ENCODE measurements around the gene SMC1A. TPM values are rescaled to one million over a fixed set of nuclear protein-coding genes. Genes with fewer than 3 reads are reported as not detected.

SMC1A gene
- total and polyA plus RNA-seq, 2 experiments from 2014 or later, result 48.3 to 59.5 TPM

GRCh38 chrX:53395605-53396298, 26.7 kb downstream of the SMC1A start:
- Histone ChIP-seq H3K36me3 (no peaks in the 10 kb centered on the region), H3K4me1 (ENCODE audit: low read depth) (no peaks in the 10 kb centered on the region), H3K9me3 (ENCODE audit: low read depth) (no peaks in the 10 kb centered on the region), H3K27ac (no peak overlapping the region), H3K27me3 (no peaks in the 10 kb centered on the region), H3K4me3 (no peak overlapping the region)
- DNase-seq (ENCODE audit: low read depth in 1 of 2, low spot score in 1 of 2), result no peak
- TF ChIP-seq, protein P1, sequence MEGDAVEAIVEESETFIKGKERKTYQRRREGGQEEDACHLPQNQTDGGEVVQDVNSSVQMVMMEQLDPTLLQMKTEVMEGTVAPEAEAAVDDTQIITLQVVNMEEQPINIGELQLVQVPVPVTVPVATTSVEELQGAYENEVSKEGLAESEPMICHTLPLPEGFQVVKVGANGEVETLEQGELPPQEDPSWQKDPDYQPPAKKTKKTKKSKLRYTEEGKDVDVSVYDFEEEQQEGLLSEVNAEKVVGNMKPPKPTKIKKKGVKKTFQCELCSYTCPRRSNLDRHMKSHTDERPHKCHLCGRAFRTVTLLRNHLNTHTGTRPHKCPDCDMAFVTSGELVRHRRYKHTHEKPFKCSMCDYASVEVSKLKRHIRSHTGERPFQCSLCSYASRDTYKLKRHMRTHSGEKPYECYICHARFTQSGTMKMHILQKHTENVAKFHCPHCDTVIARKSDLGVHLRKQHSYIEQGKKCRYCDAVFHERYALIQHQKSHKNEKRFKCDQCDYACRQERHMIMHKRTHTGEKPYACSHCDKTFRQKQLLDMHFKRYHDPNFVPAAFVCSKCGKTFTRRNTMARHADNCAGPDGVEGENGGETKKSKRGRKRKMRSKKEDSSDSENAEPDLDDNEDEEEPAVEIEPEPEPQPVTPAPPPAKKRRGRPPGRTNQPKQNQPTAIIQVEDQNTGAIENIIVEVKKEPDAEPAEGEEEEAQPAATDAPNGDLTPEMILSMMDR (IDR thresholded peaks at IDR 0.05; ENCODE audit: low read depth, low read length), result no peak

DNA sequence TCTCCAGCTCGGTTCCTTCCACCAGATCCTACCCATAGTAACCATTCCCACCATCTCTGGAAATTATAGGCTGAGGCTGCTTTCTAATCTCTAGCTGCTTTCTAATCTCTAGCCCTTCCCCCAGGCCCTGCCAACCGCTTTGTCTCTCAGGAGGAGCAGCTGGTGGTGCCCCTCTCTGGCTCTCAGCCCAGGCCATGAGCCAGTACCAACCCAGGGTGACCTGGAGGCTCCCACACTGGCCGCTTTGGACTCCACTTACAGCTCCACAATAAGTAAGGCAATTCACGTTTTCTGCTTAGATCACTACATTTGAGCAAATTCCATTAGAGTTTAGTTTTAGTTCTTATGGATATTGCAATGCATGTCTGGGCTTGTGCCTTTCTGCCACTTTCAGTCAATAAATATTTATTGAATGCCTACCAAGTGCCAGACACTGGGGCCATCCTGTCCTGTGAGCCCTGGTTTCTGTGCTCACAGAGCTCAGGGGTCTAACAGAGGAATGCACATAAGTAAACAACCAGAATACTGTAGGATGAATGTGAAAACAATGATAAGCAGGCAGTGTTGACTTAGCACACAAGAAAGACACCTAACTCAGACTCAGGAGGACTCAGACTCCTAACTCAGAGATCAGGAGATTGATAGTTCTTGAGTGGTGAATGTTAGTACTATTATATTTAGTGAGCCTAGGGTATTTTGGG, 38.9 kb downstream of the SMC1A start:
- Histone ChIP-seq H3K36me3 (no peaks in the 10 kb centered on the region), H3K27ac (no peak overlapping the region), H3K4me3 (no peak overlapping the region), H3K4me1 (ENCODE audit: low read depth) (no peaks in the 10 kb centered on the region), H3K27me3 (no peaks in the 10 kb centered on the region), H3K9me3 (ENCODE audit: low read depth) (no peaks in the 10 kb centered on the region)
- DNase-seq (ENCODE audit: low read depth in 1 of 2, low spot score in 1 of 2), result no peak
- TF ChIP-seq, protein P1 (IDR thresholded peaks at IDR 0.05; ENCODE audit: low read depth, low read length), result no peak

DNA sequence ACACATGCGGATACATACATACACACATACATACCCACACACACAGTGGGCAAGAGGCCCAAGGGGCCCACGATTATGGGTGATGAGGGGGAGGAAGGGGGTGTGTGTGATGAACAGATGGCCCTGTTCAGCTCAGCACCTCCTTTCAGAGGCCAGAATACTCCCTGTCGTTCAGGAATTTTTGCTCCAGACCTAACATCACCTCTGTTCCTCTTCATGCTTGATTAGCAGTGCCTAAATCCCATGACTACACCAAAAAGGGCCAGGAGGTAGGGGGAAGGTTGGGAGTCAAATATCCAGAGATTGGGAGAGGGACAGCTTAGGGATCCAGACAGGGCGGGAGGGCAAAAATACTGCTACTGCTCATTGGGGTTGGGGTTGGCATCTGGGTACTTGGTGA, 42.7 kb downstream of the SMC1A start:
- Histone ChIP-seq H3K4me3 (no peak overlapping the region), H3K9me3 (ENCODE audit: low read depth) (no peaks in the 10 kb centered on the region), H3K4me1 (ENCODE audit: low read depth) (no peaks in the 10 kb centered on the region), H3K36me3 (no peaks in the 10 kb centered on the region), H3K27me3 (no peaks in the 10 kb centered on the region), H3K27ac (no peak overlapping the region)
- no peak for DNase-seq (ENCODE audit: low read depth in 1 of 2, low spot score in 1 of 2)
- TF ChIP-seq, protein P1 (IDR thresholded peaks at IDR 0.05; ENCODE audit: low read depth, low read length), result no peak

- H3K27ac ChIP-seq, result no peak overlapping the region
- H3K27me3 ChIP-seq, result no peaks in the 10 kb centered on the region
- H3K36me3 ChIP-seq, result no peaks in the 10 kb centered on the region
- TF ChIP-seq, protein P1 (IDR thresholded peaks at IDR 0.05; ENCODE audit: low read depth, low read length), result no peak
- no peak overlapping the region for H3K4me3 ChIP-seq
- DNase-seq (ENCODE audit: low read depth in 1 of 2, low spot score in 1 of 2), result no peak
- H3K4me1 ChIP-seq (ENCODE audit: low read depth), result no peaks in the 10 kb centered on the region
- no peaks in the 10 kb centered on the region for H3K9me3 ChIP-seq (ENCODE audit: low read depth)
These were observed 43.3 kb downstream of the SMC1A start for GRCh38 chrX:53379008-53379710.

DNA sequence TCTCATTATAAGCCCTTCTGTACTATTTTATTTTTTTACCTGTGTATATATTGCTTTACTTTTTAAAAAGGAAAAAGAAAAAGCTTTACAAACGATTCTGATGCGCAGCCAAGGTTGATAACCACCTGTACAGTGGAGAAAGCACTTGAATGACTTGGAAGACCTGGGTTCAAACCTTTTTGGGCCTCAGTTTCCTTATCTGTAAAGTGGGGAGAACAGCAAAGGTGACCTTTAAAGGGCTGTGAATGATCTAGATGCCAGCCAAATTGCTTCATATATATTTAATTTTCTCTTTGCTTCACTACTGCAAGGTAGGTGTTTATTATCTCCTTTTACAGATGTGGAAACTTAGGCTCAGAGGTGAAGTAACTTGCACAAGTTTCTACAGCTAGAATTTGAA, 45.0 kb downstream of the SMC1A start:
- Histone ChIP-seq H3K27me3 (no peaks in the 10 kb centered on the region), H3K4me1 (ENCODE audit: low read depth) (no peaks in the 10 kb centered on the region), H3K36me3 (no peaks in the 10 kb centered on the region), H3K9me3 (ENCODE audit: low read depth) (no peaks in the 10 kb centered on the region), H3K4me3 (no peak overlapping the region), H3K27ac (no peak overlapping the region)
- DNase-seq (ENCODE audit: low read depth in 1 of 2, low spot score in 1 of 2), result no peak
- TF ChIP-seq, protein P1 (IDR thresholded peaks at IDR 0.05; ENCODE audit: low read depth, low read length), result no peak
